M059J (cell line): ENCODE results near the gene USP36. TPM values are rescaled to one million over a fixed set of nuclear protein-coding genes. Genes with fewer than 3 reads are reported as not detected.
"Not testable (repeated sequence)": the region's sequence is repeated elsewhere in the genome, so short reads cannot be mapped to it uniquely, and the experiment has no call there.

Source experiments
- DNase-seq: peaks from one replicate; pipeline ENCODE4 v3.0.0-alpha.2; 2012; ENCODE audit warnings: low read depth
- total RNA-seq: library from RNA; depleted of rRNA; stranded (reverse); fragments of >200 nt; shearing (Covaris generic); gene quantifications from 2 replicates; pipeline ENCODE4 v1.2.3, GENCODE V29; 2014; rRNA removed

Gene USP36
- 18.4 and 26.1 TPM in 2 replicates for total RNA-seq

DNA sequence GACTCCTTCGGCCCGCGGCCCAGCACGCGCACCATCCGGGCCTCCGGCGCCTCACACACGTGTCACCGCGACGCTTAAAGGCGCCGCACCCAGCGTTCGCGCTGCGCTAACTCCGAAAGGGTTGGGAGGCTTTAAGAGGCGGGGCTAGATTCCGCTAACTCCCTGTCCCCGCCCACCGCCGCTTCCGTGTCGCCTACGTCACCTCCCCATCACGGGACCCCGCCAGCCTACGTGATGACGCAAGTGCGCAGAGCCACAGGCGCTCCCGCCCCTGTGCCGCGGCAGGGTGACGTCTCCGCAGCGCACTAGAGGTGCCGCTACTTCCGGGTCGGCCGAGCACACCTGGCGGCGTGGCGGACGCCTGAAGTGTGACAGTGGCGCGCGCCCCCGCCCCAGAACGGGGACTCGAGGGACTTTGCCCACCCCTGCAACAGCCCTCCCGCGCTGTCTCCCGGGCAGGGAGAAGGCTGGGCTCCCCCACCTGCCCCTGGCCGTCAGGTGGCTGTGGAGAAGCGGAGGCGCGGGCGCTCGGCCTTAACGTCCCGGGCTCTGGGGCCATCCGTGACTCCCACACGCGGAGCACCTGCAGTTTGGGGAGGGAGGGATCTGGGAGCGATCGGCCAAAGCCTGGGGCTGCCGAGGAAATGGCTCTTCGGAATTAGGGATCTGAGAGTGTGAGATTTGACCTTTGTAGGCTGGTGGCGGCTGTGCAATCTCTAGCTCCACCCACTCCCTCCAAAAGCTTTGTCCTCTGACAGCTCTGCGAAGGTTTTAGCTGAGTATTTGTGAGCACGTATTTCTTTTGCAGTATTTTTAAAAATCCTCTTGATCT, at the start of gene USP36:
Gene USP36, minus strand, starts transcription at position 35 of the 832 bp plus-strand sequence. CDS start 4,451 bp downstream, outside the sequence.
- peak; percentile 98 for DNase-seq

DNA sequence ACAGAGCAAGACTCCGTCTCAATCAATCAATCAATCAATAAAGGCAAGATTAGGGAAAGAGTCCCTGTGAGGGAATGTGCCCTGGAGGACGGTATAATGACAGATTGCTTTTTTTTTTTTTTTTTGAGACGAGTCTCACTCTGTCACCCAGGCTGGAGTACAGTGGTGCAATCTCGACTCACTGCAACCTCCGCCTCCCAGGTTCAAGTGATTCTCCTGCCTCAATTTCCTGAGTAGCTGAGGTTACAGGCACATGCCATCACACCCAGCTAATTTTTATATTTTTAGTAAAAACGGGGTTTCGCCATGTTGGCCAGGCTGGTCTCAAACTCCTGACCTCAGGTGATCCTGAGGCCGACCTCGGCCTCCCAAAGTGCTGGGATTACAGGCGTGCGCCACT, 49.5 kb upstream of the USP36 start:
- not testable (repeated sequence) for DNase-seq

DNA sequence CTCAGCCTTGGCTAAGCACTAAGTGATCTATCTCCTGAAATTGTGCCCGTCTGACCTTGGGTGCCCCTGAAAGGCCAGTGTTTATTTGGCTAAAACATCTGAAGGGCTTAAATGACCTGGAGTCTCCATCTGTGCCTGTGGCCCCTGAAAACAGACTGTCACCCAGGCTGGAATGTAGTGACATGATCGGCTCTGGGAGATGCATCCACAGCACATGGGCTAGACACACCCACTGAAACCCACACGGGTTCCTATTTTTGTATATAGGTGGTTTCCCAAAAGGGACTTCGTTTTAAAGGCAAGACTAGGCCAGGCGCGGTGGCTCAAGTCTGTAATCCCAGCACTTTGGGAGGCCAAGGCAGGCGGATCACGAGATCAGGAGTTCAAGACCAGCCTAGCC, 48.9 kb upstream of the USP36 start:
- DNase-seq = no peak

DNA sequence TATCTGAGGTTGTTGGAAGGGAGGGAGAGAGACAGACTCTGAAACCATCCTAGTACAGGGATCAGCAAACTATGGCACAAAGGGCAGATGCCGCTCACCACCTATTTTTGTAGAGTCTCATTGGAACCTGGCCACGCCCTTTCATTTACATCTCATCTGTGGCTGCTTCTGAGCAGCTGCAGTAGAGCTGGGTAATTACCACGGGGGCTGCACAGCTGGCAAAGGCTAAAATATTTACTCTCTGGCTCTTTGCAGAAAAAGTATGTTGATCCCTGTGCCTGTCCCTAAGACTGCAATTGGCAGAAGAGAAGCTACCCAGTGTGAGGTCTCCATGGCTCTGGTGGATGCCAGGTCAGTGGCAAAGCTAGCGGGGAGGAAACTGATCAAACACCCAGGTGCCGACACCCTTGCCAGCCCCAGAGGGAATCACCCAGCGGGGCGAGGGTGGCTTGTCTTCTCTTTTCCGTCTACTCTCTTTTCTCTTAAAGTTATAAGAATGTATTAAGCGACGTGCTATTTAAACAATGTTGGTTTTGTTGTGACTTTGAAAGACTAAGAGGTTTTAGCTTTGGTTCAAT, 48.4 kb upstream of the USP36 start:
- DNase-seq = no peak

DNA sequence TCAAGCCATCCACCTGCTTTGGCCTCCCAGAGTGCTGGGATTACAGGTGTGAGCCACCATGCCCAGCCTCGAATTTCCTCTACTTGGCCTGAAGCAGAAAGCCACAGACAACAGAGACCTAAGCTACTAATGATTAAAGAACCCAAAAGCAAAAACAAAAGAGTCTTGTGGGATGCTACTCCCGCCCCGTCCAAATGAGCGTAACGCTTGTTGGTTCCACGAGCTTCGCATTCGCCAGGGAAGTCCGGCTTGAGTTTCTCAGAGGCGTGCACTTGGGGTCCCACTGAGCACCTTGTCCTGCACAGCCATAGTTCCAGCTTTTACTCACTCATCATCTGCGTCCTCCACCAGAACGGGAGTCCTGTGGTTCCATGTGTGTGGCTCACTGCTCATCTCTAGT, 46.3 kb upstream of the USP36 start:
- no peak for DNase-seq

DNA sequence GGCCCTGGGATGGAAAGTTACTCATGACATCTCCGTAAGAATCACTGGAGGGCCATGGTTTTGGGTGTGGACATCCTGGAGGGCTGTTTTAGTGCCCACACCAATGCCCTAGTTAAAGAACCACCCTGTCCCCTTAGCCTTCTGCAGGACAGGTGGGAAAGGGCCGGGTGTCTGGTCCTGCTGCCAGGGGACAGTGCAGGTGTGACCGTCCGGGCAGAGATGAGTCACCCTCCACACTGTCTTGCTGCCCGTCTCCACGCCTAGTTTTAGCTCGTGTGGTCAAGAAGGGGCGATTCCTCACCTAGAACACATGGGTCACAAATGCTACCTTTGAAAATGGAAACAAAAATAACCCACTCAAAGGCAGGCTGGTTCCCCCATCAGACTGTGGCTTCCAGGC, 45.3 kb upstream of the USP36 start:
- peak; percentile 21 for DNase-seq

DNA sequence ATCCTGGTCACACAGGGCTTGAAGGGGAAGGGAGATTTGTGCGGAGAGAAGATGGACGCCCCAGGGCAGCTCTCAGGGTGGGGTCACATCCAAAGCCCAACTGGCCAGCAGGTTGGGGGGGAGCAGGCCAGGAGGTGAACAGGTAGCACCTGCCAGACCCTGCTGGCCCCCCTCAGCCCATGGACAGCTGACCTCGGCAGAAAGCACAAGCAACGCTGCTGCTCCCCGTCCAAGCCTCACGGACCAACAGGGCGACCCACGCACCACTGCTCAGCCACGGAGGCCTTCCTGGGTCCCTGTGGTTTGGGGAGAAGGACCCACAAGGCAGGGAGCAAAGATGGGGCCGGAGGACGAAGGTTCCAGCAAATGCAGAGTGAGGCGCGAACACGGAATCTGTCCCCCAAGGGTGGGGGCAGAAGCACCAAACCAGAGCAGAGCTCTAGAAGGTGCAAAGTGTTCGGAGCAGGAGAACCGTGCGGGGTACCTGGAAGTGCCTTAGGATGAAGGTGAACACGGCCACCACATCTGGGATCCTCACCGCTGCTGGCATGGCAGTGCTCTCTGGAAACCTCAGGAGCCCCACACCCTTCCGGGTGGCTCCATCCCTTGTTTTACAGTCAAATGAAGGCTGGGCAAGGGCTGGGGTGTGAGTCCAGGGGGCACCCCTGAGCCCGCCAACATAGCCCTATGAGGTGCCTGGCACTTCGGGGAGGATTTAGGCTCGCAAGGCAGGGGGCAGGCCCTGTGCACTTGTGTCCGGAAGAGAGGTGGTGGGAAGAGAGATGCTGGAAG, 44.5 kb upstream of the USP36 start:
- no peak for DNase-seq

DNA sequence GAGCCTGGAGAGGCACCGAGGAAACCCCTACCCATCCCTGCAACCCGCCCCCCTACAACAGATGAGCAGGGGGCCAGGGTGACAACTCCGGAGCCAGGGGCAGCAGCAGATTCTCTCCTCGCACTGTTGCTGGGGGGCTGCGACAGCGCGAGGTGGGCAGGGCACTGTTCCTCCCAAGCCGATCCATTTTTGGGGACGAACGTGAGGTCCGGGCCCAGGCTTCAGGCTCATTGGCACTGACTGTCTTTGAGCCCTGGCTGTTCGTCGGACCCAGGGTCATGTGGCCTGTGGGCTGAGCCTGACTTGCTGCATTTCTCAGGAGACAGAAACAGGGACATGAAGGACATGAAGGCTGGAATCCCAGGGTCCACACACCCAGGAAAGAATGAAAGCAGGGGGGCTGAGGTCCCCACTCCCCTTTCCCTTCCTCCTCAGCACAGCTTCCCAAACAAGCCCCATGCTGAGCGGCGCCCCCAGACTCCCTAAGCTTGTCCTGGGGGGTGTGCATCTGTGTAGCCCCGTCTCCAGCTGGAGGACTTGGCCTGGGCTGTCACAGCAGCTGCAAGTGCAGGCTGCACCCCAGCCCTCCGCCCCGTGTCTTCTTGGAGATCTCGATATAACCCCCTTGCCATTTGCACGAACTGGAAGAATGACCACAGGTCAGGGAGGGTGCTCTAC, 43.7 kb upstream of the USP36 start:
- DNase-seq = peak; percentile 44

DNA sequence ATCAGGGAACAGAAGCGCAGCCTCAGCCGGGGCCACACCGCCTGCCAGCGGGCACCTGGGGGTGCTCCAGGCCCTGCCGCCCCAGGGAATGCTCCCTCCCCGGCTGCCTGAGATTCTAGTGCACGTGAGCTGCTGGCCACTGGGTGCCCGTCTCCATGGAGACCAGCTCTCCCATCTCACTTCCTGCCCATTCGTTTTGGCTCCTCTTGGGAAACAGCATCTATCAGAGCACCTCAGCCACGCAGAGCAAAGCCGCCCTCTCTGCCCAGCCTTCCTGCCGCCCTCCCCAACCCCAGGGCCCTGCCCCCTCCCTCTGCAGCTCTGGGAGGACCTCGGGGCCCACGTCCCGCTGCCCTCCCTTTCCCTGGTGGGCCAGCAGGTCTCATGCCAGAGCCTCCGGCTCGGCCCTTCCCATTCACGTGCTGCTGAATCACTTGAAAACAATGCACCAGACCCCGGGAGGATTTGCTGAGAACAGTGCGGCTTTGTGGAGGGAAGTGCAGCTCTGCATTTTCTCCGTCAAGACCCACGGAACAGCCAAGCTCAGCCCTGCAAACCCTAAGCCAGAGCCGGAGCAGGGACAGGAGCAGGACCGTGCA, 43.0 kb upstream of the USP36 start:
- peak; percentile 96 for DNase-seq

DNA sequence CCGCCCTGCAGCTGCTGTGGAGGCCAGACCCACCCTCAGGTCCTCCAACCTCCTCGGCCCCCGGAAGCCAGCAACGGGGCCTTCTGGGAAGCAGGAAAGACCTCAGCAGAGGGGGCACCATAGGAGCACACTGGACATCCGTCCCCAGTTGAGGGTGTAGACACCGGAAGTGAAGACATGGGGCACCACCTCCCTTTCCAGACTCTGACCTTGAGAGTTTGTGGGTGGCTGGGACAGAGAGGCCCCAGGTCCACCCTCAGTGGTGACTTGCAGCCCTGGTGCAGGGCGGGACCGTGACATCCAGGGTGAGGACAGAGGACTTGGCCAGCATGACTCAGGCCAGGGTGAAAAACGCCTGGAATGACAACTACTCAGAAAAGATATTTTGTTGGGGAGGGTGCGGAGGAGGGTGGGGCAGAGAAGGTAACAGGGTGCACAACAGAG, 42.5 kb upstream of the USP36 start:
- peak; percentile 94 for DNase-seq

DNA sequence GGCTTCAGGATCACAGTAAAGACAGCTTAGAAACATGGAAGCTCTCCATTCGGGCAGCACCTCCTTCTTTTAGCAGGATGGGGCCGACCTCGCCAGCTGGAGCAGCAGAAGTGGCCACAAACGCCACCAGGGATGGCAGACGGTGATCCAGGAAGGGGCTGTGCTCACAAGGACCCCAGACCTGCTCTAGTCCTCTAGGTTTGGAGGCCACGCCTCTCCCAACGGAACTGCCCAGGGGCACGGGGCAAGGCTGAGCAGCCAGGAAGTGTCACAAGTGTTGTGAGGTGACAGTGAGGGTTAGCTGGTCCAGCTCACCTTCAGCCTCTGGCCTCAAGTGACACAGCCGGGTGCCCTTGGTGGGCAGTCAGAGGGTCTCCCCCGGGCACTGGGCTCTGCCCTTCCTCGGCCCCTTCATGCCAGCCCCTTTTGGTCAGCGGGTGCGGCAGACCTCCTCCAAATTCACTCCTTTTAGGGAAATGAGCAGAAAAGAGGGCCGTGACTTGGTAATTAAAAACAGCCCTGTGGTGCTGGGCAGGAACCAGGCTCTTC, 42.0 kb upstream of the USP36 start:
- DNase-seq = no peak

DNA sequence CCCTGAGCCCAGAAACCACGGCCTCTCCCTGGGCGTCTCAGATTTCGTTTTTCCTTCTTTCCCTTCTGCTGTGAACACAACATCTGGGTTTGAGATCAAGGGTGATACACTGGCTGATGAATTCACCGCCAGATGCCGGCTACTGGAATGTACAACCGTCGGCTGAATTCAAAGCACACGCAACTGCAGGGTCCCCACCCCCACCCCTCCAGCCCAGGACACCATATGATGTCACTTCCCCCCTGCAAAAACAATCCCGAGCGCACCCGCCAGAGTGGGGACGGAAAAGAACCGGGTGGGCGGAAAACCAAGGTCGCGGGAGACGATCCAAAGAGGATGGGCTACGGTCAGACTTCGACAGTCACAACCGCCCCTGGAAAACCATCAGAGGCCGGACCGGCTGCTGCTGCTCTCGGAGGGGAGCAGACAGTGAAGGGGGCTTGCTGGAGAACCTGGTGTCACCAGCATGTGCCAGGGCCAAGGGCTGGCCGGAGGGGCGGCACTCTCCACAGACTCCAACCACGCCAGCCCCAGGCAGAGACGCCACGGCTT, 39.1 kb upstream of the USP36 start:
- no peak for DNase-seq

DNA sequence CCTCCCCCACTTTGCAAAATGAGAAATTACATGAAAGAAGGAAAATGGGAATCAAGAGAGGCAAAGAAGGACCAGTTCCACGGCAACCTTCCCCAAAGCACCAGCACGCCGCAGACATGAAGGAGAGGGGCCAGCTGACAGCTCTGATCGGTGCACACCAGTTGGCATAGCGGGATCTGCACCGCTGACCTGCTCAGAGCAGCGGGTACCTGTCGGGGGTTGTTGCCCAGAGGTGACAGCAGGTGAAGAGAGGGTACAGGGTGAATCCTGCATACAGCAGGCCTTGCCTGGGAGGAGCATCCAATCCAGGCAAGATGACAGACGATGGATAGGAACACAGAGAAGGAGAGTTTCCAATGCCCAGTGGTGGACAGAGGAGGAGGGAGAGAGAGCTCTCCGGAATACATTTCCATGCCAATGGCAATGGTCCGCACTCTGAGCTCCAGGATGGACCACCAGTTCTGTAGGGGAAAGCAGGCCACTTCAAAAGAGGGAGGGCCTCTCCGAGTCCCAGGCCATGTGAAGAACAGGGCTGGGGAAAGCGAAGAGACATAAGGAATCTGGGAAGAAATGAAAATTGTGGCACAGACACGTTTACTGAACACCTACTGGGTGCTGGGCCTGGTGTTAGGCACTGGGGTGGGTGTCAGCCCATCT, 38.4 kb upstream of the USP36 start:
- no peak for DNase-seq

DNA sequence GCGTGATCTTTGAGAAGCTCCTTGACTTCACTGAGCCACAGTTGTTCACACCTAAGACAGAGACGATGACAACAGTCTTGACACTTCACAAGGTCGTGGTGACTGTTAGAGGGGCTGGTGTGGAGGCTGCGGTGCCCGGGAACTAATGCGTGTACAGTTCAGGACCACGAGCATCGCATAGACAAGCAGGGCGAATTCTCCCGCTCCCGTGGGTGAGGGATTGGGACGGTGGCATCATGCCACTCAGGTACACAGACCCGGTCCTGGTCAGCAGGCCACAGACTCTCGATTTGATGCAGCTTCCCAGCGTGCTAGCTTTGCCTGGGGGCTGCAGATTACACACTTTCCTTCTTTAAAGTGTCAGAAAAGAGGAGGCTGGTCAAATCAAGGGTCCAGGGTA, 37.6 kb upstream of the USP36 start:
- no peak for DNase-seq

DNA sequence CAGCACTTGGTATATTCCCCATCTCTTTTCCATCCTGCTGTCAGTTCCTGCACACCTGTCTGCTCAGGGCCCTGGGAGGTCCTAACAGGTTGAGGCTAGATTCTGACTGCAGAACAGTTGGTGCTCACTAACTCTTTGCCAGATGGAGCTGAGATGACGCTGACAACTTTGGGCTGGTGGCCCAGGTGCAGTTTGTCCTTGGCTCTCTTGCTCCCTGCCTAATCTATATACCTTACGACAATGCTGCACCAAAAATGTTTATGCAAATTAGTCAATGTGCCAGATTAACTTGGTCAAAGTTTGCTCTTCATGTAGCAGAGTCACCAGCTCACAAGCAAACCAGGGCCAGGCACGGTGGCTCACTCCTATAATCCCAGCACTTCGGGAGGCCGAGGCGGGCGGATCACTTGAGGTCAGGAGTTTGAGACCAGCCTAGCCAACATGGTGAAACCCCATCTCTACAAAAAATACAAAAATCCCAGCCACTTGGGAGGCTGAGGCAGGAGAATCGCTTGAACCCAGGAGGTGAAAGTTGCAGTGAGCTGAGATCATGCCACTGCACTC, 36.4 kb upstream of the USP36 start:
- DNase-seq = not testable (repeated sequence)

DNA sequence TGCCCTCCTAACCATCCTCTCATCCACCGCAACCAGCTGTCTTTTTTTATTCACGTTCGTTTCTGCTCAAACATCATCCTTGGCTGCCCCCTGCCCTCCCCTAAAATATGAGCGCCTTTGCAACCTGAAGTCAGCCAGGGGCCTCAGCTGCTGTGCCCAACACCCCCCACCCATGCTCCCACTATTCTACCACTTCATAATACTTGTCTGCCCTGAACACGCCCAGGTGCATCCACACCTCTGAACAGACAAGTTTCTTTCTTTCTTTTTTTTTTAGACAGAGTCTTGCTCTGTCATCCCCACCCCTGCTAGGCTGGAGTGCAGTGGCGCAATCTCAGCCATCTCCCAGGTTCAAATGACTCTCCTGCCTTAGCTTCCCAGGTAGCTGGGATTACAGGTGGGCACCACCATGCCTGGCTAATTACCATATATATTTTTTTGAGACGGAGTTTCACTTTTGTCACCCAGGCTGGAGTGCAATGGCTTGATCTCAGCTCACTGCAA, 35.5 kb upstream of the USP36 start:
- no peak for DNase-seq

DNA sequence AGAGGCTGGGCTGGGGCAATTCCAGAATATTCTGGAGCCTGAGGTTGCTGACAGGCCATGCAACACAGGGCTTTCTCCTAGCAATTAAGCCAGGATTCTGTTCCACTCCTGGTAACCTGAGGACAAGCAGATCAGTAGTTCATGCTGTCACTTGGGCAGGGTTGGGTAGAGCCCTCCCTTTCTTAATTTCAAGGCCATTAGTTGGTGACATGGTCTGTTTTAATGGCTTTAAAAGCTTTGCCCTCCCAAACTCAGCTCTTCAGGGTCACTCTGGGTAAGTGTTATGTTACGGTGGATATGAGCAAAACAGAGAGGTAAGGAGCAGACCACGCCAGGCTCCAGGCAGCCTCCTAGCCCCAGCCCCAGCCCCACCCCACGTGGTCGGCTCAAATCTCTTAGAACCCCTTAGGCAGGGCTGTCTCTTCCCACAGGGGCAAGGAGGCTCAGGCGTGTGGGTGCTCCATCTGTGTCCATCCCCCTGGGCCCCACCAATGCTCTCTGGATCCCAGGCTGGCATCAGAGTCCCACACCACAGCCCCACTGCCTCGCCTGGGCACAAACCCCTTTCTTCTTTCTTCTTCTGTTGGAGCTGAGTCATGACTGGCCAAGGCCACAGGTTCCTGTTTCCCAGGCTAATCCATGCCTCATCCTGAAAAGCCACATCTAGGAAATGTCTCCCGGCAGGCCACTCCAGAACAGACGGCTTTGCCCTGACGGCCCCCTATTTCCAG, 34.9 kb upstream of the USP36 start:
- peak; percentile 81 for DNase-seq

DNA sequence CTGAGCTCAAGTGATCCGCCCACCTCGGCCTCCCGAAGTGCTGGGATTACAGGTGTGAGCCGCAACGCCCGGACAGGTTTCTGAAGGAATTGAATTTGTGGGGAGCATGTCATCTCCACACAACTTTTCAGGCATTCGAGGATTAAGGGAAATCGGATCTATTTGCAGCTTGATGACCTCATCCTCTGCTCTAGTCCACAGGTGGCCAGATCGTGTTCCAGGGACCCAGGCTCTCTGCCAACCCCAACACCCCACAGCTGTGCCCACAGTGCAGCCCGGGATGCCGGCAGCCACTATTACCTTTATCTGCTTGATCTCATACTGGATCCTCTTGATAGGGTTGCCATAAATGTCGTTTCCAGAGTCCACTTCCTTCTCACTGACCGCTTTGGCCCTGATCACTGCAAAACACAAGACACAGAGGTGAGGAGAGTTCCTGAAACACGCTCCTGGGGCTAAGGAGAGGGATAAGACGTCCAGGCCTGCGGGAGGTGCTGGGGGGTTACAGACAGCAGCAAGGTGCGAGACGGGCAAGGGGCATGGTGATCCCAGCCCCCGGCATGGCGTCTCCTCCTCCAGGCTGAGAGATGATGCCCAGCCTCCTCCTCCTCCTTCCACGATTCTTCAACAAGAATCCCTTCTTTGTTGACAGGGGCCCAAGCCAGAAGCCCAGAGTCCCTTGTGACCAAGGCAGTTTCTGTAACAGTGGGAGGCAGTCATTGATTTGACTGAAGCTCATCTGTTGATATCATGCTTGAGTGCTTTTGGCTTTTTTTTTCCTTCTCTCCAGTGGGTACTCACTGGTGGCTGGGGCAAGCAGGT, 33.1 kb upstream of the USP36 start:
- peak; percentile 95 for DNase-seq
